Anterior cingulate cortex (tissue), 58 donors: ENCODE measurements around the gene COL27A1.

Source experiments
- DNase-seq, 58 donors: peaks; one replicate each; lab custom pipeline; 2025; lab: John Stamatoyannopoulos, UW

COL27A1 gene

DNA sequence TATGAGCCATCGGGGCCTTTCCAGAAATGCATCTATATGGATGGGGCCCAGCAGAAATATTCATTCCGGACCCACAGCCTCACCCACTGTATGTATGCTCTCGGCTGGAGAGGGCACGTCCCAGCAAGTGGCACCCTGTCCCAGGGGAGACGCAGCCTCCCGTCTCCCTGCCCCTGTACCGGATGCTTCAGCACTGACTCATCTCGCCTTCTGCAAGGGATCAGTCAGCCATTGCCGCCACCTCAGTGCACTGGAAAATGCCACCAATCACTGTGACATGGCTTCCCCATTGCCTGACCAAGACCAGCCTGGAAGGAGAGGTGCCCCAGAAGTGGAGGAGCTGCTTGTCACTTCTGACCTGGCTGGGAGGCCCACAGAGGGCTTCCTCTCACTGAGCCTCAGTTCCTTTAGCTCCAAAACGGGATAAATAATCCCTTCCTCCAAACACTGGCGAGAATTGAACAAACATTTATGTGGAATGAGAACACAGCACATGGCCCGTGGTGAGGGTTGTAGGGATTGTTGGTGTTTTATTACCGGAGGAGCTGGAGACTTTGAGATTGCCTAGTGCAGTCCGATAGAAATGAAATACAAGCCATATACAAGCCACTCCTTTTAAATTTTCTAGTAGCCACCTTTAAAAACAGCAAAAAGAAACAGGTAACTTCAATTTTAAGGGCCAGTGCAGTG is 123.7 kb downstream of the COL27A1 start:
- no peak for DNase-seq

DNA sequence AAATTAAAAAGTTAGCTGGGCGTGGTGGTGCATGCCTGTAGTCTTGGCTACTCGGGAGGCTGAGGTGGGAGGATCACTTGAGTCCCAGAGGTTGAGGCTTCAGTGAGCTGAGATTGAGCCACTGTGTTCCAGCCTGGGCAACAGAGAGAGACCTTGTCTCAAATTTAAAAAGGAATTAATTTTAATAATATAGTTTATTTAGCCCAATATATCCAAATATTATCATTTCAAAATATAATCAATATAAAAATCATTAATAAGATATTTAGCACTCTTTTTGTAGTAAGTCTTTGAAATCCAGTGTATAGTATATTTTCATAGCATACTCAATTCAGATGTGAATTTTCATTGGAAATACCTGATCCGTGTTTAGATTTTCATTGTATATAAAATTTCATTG is 124.4 kb downstream of the COL27A1 start:
- no peak for DNase-seq

DNA sequence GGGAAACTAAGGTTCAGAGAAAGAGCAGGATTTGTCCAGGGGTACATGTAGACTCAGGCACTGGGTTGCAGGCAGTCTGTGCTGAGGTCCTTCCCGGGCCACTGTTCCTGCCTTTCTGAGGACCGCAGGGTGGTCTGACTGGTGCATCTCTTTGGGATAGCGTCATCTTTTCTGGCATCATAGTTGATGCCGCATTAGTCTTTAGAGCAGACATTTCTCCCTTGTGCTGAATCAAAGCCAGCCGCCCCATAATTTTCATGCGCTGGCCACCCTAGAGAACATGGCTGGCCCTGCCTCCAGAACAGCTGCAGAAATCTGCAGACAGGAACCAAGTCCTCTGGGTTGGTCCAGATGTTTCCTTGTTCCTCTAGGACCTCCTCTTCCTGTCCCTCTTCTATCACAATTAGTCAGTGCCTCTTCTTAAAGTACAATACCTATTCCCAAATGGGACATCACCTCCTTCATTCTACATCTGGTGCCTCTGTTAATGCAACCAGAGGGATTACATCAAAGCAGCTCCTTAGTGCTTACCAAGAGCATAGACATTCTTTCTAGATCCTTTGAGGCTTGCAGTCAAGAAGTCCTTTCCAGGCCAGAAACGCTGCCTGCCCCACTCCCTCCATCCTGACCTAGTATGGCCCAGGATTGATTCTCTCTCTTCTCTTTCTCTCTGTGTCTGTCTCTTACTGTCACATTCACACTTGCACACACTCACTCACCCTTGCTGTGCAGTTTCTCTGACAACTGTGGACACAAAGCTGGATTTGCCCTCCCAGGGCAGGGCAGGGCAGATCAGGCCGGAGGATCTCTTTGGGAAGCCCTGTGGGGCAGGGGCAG is 125.5 kb downstream of the COL27A1 start:
- no peak for DNase-seq

DNA sequence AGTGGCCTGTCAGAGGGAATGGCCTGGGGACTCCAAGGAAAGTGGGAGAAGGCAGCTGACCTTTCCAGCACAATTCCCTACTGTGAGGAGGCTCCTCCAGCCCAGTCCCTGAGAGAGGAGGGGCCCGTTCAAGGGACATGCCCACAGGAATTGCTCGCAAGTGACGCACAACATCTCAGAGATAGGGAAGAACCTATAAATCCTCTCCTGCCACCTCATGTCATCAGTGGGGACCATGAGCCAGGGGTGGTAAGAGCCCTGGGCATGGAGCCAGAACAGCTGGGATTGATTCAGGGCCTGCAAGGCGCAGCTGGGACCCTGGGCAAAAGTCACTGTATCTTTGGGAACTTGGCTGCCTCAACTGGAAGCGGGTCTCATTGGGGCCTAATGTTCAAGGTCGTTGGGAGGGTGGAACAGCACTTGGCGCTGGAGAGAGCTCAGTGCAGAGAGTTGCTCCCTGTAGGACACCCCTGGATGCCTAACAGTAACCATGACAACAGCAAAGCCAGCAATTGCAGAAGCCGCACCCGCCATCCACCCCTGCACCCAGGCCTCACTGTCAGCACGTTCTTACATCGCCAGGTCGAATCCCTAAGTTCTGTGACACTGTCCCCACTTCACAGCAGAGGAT is 126.3 kb downstream of the COL27A1 start:
- no peak for DNase-seq

DNA sequence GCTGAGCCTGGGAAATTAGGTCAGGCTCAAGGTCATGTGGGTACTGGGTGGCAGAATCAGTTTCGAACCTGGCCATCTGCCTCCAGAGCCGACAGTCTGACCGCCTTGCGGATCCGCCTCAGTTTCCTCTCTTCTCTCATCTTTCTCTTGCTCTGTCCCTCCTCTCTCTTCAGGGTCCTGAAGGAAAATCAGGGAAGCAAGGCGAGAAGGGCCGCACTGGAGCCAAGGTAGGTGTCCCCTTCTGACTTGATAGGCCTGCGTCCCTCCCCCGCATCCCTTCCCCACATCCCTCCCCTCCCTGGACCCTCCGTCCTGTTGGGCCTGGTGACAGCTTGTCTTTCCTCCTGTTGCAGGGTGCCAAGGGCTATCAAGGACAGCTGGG is 126.8 kb downstream of the COL27A1 start:
- no peak for DNase-seq

DNA sequence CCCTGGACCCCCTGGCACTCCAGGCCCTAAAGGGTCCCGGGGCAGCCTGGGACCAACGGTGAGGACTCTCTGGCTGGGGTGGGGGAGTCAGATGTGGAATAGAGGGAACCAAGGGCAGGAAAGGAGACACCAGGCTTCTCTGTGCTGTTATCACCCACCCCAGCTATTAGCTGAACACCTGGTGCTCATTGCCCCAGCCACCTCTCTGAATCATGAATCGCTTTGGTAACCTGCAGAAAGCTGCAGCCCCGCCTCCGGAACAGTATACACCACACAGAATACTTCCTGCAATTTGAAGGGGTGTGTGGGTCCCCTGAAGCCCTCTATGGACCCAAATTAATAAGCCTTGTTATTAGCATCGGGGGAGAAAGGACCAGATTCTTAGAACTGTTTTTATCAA is 127.2 kb downstream of the COL27A1 start:
- no peak for DNase-seq

DNA sequence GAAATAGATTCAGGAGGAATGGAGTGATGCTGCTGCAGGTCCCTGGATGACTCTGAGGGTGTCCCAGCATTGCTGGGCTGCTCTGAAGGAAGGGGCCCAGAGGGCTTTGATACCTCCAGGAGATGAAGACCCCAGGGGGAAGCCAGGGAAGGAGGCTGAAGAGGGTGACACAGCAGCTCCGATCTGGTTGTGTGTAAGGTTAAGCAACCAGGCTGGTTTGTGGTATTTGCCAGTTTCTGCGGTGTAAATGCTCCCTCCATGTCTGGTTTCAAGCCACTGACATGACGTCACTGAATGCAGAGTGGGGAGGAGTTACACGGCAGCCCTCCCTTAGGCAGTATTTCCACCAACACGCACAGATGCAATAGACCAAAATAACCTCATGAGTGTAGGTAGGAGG is 127.6 kb downstream of the COL27A1 start:
- DNase-seq: peak in 9 of 58 donors; percentile 10 to 27 (median 18)

DNA sequence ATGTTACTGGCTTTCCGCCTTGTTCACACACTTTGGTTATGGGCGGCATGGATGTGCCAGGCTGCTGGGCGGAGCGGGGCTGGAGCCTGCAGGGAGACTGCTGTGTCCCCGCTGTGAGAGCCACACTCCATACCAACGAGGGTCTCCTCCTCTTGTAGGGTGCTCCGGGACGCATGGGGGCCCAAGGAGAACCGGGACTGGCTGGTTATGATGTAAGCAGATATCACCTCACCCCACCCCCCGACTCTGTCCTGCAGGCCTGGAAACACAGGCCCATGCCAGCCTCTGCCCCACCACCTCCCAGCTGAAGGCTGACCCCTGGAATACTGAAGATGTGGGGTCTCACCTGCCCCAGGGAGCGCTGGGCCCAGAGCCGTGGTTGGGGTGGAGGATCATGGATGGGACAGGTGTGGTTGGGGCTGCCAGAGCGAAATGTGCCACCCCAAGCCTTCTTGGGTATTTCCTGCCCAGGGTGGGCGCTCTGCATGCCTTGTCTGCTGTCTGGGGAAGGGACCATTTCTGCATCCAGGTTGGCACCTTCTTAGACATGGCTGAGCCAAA is 128.3 kb downstream of the COL27A1 start:
- DNase-seq: no peak

DNA sequence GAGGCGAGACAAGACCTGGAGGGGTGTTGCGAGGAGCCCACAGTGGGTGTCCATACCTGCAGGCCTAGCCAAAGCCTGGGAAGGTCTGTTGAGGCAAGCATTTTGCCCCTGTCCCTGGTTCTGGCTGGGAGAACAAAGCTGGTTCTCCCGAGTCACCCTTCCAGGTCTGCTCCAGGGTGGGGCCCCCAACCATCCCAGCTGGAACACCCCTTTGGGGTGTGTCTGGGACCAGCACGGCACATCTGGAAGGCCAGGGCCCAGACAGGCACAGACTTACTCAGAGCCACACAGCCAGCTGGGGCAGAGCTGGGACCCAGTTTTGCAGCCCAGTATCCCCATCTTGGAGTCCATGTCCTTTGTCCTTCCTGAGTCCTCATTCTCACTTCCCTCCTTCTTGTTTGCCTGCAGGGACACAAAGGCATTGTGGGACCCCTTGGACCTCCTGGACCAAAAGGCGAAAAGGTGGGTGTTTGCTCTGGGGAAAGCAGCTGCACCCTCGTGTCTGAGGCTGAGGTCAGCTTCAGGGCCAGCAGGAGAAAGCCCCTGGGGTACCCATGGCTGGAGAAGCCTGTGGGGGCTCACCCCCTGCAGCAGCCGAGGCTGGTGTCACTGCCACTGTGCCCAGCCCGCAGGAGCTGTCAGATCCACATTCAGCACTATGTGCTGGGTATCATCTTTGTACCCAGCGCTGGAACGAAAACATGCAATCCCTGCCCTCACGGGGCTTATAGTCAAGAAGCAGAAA is 129.2 kb downstream of the COL27A1 start:
- DNase-seq: no peak

DNA sequence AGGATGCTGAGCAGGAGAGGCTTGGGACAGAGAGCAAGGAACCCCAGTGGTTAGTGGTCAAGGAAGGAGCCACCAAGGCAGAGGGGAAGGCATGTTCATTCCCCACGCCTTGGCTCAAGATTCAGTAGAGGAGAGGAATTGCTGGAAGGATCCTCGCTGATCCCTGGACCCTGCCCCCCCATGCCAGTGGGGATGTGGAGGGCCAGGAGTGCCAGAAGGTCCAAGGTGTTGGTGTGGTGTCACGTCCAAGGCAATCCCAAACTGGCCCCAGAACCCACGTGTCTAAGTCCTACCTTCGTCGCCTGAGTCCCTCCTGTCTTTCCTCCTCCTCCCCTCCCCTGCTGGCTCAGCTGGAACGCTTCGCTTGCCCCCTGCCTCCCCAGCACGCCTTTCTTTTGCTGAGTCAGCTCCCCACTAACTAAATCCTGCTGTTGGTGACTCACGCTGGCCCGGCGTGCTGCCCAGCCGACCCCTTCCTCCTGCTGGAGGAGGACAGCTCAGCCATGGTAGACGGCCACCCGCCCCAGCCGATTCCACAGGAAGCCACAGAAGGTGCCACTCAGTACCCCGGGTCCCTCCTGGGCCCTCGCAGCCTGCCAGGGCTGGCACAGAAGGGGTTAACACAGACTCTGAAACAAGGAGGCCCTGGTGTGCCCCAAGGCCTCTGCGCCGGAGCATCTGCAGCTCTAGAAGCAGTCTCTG is 130.0 kb downstream of the COL27A1 start:
- no peak for DNase-seq

DNA sequence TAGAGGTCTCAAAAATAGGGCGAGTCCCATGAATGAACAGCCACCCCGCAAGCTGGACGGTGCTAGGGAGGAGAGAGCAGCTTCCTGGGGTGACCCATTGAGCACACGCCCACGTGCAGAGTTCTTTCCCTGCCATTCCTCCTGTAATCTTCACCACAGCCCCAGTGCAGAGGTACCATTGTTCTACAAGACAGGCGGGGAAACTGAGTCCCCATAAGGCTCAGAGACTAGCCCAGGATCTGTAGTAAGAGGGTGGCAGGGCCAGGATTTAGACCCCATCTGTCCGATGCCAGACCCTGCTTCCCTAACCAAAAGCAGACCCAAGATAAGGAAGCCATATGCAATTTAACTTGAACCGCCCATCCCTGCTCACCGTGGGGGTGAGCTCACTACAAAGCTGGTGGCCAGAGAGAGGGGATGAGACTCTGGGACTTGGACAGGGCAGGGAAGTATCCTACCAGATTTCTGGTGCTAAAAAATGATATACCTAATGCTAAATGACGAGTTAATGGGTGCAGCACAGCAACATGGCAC is 130.9 kb downstream of the COL27A1 start:
- no peak for DNase-seq

DNA sequence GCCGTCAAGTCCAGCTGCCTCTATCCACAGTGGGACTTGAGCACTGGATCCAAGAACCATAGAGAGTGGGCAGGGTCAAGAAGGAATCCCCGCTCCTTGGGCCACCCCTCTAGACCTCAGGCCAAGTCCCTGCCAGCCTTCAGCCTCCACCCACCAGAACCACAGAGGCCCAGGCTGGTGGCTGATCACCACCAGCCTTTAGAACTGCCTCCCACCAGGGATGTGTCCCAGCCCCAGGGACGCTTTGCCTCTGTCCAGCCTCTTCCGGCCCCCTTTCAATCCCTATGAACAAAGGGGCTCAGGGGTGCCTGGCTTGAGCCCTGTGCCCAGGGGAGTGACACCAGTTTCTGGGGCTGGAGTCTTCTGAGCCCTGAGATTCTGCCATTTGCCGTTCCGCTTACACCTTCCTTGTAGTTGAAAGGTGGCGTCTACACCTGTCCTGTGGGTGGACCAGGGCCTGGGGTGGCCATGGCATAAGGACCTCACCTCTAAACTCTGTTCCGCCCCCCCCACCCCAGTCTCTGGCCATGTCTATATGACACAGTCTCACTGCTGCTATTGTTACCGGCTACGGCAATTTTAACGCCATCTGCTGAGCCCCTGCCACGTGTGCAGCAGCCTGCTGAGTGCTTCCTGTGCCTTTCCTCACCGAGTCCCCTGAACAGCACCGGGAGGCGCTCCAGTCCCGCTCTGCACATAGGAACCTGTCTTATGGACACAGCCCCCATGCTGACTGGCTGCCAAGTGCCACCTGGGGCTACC is 131.8 kb downstream of the COL27A1 start:
- no peak for DNase-seq

DNA sequence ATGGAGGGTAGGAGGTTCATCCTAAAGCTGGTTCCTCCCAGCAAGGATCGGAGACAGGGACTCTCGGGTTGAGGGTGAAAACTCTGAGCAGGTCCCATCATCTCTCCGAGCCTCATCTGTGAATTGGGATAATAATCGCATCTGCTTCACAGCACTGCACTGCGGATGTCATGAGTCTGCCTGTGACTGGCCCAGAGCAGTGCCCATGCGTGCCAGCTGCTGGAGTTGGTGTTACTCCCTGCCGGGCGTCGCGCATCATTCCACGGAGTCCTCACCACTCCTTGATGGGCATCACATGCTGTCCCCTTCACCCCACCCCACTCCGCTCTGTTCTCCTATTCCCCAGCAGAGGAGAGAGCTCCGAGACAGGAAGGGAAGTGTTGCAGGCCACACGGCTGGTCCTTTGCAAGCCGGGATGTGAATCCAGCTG is 132.4 kb downstream of the COL27A1 start:
- DNase-seq: no peak

DNA sequence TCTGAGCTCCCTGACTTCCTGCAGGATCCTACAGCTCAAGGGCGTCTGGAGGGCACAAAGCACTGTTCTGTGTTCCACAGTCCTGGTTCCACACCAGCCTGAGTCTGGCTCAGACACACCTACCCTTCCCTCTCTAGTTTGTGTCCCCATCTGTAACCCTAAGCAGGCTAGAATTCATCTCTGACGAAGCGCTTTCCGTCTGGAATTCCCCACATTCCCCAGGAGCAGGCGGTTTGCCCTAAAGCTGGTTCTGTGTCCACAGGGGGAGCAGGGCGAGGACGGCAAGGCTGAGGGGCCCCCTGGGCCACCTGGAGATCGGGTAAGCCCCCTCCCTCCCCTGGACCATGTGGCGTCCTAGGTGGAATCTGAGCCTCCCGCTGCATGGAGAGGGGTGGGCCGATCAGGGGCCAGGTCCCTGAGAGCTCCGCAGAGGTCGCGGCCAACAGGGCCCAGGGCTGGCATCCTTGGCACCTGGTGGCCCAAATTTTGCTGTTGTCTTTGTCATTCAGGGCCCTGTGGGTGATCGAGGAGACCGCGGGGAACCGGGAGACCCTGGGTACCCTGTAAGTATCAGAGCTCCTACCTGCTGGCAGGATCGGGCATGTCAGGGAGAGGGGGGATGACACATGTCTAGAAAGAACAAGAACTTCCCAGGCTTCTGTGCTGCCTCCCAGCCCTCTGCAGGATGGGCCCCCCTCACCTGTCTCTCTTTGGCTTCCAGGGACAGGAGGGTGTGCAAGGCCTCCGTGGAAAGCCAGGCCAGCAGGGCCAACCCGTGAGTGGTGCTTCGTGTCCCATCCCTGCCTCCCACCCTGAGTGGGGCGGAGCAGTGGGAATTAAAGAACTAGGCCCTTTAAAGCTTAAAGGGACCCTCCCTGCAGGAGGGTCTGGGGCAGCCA is 133.1 kb downstream of the COL27A1 start:
- no peak for DNase-seq

DNA sequence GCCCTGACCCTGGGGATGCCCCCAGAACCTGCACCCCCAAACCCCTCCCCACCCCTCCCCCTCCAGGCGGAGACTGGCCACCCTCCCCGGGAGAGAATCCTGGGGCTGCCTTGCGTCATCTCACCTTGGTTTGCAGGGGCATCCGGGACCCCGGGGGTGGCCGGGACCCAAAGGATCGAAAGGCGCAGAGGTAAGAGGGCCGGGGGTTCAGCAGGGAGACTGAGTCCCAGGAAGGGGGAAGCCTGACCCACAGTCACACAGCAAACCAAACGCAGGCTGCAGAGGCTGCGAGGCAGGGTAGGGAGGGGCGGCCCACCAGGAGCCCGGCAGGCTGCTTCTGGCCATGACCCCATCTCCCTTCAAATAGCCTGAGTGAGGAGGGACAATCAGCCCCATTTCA is 133.8 kb downstream of the COL27A1 start:
- DNase-seq: no peak

DNA sequence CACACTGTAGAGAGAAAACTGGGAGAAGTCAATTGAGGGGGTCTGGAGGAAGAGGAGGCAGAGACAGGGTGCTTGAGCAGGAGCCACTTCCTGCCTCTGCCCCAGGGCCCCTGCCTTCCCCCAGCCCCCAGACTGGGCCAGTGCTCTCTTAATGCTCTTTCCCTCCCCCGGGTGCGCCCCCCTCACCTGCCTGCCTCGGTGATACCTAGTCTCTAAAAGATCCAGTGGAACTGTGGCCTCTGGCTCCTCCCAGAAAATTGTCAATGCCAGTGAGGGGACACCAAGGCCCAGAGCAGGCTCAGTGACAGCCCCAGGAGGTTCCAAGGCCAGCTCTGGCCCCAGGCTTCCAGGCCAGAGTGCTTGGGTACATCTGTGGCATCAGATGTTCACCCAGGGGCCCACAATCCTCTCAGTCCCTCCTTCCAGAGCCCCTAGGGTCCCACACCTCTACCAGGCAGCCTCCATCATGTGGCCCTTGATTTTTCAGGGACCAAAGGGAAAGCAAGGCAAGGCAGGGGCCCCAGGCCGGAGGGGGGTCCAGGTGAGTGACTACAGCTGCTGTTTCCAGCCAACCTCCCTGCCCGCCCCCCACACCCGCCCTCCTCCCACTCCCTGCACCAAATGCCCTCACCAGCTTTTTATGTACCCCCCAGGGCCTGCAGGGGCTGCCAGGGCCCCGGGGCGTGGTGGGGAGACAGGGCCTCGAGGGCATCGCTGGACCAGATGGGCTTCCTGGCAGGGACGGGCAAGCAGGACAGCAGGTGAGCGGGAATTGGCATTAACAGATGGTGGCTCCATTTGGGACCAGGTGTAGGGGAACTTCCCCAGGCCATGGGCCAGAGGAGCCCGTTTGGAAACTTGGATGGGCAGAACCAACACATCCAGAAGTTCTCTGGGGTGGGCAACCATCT is 134.5 kb downstream of the COL27A1 start:
- no peak for DNase-seq

DNA sequence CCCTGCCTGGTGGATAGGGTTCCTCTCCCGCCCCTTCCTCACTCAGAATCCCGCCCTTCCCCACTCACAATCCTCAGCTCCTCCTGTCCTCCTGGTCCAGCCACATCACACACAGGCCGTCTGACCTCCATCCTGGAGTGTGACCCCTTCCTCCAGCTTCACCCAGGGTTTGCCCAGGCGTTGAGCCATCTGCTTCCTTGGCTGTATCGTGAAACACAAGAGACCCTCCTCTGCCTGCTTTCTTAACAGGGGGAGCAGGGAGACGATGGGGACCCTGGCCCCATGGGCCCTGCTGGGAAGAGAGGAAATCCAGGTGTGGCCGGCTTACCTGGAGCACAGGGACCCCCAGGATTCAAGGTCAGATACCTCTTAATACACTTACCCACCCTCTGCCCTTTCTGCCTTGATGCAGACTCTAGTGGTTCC is 135.2 kb downstream of the COL27A1 start:
- DNase-seq: no peak
